ENCODE measurements around the gene FBXO47.

The FBXO47 gene, protein sequence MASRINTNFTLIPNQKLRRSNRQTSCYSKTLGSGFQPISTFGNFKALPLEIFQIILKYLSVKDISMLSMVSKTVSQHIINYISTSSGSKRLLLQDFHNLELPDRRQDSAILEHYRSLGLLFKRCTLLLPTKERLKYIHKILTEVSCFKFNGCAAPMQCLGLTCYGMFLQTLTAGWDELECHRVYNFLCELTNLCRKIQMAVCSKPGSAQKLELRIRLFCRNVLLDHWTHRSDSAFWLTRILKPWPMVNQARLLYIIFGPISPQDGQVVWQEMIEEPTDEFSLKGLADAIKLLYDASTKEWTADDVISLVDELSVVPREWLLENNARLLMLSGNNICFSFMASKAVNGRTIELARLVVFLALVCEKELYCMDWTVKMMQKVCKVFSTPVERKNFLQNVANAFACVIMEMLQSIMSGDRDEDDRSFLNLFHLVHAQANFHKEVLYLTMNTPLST
- total RNA-seq: 0 to 2.0 (median 0) reads per million in 17 experiments

DNA sequence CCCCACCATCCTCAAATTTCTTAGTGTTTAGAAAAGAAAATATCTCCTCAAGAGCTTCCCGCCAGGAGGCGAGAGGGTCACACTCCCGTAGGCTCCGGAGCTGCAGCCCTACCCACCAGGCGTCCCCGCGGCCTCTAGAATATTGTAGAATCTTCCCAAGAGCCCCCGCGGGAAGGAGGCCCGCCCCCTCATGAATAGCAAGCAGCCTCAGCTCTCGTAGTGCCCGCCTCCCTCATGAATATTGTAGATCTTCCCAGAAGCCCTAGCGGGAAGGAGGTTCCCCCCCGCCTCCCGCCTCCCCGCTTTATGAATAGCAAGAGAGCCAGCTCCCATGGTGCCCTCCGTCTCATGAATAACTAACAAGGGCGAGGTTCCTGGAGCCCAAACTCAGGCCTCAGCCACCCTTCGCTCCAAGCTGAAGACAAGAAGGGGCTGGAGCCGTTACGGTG is at the start of gene FBXO47:
Gene FBXO47, minus strand, starts transcription at position 114 of the 449 bp plus-strand sequence. CDS start 4,378 bp downstream, outside the sequence.
- peak; percentile 71 to 93 (median 86) for DNase-seq

DNA sequence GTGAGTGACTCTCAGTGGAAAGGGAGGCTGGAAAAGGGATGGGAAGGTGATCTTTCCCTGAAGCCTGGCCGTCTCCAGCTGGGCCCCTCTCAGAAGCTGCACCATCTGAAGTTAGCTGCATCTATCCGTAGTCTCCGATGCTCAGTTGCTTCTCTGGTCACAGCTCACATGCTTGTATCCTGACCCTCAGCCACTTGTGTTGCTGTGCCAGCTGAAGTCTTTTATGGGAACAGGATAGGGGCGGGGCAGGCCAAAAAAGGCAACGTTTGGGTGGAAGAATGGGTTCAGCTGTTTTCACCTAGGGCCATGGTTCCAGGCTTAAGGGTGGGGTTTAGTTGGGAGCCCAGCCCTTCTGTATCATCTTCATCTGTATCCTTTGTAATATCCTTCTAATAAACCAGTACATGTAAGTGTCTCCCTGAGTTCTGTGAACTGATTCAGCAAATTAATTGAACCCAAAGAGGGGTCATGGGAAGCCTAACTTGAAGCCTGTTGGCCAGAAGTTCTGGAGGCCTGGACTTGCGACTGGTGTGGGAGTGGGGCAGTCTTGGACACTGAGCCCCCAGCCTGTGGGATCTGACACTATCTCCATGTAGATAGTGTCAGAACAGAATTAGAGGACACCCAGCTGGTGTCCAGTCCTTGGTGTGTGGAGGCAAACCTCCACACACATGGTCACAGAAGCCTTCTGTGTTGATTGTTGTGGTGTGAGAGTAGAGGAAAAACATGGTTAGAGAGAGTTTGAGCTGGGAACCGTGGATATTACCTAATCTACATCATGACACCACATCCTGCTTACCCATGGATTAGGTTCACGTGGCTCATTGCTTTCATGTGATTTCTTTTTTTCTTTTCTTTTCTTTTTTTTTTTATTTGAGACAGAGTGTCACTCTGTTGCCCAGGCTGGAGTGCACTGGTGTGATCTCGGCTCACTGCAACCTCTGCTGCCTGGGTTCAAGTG is 49.3 kb upstream of the FBXO47 start:
- peak; percentile 57 to 81 (median 68) for DNase-seq

DNA sequence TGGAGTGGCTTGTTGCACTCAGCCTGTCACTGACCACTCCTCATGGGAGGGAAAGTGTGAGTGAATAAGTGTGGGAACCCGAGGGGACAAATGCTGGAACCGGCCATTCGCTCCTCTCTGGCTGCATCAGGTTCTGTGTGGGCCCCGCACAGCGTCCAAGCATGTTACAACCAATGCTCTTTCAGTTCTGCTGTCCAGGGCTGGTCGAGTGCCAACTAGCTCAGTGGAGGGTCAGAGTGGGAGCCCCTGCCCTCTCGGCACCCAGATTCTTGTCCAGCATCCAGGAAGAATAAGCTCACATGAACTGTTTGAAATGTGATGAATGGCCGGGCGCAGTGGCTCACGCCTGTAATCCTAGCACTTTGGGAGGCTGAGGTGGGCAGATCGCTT is 48.3 kb upstream of the FBXO47 start:
- no peak for DNase-seq

DNA sequence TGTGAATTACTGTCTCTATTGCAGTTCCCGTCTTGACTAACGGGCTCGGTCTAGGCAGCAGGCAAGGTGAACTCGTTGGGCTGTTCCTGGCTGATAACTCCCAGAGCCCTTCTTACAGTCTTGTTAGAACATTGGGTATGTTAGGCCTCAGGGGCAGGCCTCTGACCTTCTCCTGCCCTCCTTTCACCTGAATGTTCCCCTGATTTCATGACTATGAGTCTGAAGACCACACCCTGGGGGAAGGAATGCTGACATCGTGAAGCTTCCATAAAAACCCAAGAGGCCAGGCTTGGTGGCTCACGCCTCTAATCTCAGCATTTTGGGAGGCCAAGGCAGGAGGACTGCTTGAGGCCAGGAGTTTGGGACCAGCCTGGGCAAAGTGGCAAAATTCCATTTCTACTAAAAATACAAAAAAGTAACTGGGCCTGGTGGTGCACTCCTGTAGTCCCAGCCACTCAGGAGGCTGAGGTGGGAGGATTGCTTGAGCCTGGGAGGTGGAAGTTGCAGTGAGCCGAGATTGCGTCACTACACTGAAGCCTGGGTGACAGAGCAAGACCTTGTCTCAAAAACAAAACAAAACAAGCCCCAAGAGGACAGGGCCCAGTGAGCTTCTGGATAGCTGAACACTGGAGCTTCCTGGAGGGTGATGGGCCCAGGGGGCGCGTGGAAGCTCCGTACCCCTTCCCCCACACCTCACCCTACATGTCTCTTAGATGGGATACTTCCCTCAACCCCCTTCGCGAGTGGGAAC is 47.8 kb upstream of the FBXO47 start:
- DNase-seq: peak; percentile 62 to 78 (median 76)

DNA sequence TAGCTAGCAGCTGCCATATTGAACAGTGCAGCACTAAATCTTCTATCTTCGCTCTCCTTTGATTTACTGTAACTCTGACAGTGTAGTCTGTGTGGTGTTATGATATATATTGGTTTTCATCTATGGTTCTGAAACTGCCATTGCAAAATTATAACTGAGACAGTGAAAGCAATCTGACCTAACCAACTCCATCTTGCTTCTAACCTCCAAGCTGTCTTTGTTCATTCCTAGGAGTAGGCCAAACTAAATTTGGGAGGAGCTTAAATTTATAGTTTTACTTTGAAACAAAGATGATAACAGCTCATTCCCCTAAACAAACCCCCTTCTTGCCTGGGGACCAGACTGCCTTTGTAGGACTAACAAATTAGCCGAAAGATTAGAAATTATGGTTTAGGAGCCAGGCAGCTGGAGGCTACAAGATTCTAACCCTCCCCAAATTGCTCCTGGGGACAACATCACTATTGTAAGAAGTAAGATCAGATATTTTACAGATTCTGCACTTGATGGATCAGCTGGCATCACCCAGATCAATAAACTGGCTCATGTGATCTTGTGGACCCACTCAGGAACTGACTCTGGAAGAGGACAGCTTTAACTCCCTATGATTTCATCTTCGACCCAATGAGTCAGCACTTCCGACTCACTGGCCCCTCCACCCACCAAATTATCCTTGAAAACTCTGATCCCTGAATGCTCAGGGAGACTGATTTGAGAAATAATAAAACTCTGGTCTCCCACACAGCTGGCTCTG is 47.0 kb upstream of the FBXO47 start:
- DNase-seq: peak; percentile 37 to 62 (median 54)

DNA sequence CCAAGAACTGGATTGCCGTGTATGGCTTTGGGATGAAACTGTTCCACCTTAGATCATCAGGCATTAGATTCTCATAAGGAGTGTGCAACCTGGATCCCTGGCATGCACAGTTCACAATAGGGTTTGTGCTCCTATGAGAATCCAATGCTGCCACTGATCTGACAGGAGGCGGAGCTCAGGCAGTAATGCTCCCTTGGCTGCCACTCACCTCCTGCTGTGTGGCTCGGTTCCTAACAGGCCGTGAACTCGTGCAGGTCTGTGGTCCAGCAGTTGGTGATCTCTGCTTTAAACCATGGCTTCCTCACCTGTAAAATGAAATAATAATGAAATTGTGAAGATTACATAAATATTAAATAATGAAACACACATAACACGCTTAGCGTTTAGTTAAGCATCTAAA is 45.5 kb upstream of the FBXO47 start:
- DNase-seq: no peak

DNA sequence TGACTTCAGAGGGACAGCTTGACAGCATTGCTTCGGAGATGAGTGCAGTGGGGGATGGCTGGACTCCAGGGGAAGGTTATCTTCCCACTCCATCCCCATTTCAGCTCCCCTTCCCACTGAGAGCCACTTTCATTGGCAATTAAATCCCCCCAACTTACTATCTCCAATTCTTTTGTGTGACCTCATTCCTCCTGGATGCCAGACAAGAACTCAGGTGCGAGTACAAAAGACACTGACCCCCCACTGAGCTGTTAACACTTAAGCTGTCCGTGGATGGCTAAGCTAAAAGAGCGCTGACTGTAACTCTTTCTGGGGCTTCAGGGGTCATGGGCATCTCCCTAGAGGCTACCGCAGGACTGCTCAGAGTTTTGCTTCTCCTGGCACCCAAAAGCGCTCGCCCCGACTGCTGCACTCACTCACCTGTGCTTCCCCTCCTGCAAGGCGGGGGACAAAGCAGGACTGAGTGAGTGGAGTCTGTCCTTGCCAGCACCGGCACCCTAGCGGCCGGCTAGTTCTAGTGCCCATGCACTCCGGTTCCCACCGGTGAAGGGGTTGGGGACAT is 44.8 kb upstream of the FBXO47 start:
- DNase-seq: no peak

DNA sequence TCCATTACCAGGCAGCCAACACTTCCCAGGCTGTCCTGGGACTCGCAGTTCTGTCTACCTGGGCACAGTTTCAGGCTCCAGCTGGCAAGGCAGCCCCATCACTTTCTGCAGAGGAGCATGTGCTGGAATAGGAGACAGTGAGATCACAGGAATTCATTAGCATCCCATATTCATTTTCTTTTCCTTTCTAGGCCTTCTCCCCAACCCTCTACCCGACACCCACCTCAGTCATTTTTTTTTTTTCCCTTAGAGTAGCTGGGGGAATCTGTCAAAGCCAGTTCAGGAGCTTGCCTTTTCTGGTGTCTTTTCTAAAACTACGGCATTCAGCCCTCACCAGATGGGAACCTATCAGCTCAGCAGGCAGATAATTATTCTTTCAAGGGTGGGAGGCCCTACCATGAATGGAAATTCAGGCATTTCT is 42.4 kb upstream of the FBXO47 start:
- no peak for DNase-seq

DNA sequence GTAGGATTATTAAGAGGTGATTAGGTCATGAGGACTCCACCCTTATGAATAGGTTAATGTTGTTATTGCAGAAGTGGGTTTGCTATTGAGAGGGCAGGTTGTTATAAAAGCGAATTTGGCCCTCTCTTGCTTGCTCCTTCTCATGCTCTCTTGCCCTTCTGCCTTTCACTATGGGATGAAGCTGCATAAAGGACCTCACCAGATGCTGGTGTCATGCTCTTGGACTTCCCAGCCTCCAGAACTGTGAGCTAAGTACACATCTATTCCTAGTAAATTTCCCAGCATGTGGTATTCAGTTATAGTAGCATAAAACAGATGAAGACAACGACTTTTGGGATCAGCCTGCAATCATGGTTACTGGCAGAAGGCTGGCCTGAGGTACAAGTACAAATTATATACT is 41.4 kb upstream of the FBXO47 start:
- no peak for DNase-seq

DNA sequence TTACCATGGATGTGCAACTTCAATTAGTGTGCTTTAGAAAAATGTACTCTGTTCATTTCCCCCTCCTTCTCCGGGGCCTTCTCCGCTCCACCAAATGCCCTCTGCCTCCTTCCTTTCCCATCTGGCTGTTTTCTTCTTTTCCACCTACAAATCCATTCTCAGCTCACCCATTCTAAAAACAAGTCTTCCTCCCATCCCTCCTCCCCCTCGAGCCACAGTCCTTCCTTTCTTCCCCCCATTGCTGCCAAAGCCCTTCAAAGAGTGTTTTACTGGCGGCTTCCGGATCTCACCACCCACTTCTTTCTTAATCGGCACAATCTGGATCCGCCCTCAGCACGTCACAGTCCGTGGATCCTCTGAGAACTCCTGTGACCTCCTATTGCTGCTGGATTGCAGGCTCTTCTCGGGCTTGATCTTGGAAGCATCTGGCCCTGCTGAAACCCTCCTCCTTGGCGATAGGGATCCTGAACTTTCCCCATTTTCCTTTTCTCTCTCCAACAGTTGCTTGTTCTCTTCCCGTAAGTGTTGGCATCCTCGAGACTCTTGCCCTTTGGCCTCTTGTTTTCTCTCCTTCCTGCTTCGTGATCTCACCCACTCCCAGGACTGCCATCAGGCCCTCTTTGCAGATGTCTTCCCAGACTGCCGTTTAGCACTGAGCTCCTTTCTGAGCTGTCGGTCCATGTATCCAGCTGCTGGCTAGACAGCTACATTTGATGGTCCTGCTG is 36.0 kb upstream of the FBXO47 start:
- peak; percentile 78 to 85 (median 83) for DNase-seq

DNA sequence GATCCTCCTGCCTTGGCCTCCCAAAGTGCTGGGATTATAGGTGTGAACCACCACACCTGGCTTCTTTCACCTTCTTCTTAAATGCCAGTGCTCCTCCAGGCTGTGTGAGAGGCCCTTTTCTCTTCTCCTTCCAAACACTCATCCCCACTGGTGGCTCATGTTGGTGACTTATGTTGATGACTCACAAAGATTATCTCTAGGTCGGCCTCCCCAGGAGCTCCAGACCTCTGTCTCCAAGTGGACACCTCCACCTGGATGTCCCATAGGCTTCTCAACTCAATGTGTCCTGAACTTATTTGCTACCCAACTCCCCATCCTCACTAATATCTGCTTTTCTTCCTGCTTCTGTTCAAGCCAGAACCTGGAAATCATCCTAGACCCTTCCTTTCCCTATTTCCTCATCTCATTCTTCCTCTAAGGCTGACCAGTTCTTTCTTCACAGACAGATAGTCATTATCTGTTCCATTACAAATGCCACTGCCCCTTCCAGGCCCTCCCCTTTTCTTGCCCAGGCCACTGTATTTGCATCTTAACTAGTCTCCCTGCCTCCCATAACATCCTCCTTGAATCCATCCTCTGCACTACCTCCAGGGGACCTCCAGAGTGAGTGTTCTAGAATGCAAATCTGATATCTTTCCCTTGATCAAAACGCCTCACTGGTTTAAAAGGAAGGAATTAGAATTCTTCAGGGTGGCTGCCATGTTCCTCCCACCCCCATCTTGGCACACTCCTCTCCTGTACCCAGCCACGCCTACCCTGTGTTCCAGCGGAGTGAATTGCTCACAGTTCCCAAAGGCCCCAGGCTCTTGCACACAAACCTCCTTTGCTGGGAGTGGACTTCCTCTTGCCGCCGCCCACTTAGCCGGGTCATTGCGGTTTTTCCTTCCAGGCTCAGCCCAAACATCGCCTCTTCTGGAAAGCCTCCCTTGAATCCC is 34.8 kb upstream of the FBXO47 start:
- peak; percentile 91 to 96 (median 94) for DNase-seq

DNA sequence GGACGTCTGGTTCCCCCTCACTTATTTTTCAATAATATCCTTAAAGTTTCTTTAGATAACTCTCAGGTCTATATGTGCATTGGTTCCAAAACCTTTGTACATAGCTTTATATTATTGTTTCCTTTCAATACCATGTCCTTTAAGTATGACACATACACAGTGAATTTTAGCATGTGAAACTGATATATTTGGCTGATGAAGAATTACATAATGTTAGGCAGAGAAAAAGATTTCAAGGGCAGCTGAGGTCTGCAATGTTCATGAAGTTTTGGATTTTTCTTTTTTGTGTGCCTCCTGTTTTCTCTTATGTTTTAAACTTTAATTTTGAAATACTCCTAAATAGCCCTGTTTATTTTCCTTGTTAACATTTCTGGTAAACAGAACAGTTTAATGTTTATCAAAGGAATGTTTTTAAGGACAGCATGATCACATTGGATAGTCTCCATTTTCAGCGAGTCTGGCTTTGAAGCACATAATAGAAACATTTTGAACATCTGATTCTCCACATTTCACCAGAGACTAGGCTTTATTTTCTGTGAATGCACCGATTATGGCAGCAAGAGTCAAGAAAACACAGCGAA is 32.9 kb upstream of the FBXO47 start:
- DNase-seq: peak in 2 of 4 experiments; percentile 19

DNA sequence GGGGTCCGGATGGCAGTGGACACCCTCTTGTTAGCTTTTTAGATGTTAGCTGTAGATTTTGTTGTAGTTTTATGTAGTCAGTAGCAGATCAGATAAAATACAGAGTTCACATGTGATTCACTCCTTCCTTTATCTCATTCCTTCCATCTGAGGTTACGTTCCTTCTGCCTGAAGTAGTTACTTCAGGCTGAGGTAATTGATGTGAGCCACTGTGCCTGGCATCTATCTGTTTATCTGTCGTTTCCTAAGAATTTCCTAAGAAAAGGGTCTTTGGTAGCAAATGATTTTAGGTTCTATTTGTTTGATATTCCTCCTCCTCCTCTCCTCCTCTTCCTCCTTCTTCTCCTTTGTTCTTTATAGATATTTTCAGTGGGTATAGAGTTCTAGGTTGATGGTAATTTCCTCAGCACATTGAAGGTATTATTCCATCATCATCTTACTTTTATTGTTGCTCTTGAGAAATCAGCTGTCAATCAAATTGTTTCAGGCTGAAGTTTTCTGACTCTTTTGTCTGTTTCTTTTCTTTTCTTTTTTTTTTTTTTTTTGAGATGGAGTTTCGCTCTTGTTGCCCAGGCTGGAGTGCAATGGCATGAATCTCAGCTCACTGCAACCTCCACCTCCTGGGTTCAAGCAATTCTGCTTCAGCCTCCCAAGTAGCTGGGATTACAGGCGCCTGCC is 29.6 kb upstream of the FBXO47 start:
- DNase-seq: peak in 1 of 4 experiments; percentile 11

DNA sequence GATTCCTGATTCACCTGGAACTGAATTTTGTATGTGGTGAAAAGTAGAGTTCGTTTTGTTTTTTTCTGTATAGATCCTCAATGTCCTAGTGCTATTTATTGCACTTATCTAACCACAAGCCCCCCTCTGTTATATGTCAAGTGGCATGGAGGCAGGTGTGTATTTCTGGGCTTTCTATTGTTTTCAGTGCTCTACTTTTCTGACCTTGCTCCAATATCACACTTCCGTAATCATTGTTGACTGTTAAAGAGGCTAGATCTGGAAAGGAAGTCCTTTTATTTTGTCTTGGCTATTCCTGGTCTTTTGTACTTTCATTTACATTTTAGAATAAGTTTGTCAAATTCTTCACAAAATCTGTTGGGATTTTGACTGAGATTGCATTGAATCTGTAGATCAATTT is 26.8 kb upstream of the FBXO47 start:
- DNase-seq: peak in 1 of 4 experiments; percentile 30

DNA sequence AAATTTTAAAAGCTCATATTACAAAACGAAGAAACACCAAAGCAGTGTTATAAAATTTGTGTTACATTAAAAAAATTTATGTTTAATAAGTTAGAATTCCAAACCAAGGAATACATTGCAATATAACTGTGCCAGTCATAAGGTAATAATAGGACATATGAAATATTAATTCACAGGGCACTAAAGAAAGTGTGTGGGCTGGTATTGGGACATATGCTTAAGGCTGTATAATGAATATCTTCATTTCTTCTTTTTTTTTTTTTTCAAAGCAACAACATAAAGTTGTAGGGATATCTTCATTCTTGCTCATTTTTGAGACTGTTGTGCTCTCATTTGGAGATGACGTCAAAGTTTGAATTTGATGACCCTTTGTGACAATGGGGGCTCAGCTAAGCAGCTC is 17.5 kb upstream of the FBXO47 start:
- DNase-seq: peak; percentile 19 to 73 (median 56)

DNA sequence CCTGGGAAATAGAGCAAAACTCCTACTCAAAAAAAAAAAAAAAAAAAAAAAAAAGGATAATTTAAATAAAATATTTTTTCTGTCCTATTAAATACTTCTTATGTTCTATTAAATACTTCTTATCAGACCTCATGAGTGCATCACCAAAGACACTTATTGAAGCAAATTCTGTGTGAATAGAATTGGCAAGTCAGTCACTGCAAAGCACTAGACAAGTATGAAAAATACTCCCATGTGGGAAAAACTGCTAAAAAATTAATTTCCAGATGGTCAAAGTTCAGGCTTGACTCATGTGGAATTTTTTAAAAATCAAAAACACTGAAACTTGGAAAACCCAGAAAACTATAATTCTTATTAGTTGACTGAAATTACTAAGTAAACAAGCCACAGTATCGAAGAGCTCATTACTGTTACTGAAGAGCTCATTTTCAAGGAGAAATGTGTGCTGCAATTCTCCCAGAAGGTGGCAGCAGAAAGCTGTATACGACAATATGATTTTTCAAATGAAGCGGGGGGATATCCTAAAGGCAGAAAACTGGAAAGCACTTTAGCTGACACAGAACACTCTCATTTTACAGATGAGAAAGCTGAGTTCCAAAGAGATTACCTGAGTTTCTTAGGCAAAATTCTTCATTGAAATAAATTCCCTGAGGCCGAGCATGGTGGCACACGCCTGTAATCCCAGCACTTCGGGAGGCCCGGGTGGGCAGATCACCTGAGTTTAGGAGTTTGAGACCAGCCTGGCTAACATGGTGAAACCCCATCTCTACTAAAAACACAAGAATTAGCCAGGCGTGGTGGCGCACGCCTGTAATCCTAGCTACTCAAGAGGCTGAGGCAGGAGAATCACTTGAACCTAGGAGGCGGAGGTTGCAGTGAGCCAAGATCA is 15.9 kb upstream of the FBXO47 start:
- peak; percentile 63 to 82 (median 68) for DNase-seq

DNA sequence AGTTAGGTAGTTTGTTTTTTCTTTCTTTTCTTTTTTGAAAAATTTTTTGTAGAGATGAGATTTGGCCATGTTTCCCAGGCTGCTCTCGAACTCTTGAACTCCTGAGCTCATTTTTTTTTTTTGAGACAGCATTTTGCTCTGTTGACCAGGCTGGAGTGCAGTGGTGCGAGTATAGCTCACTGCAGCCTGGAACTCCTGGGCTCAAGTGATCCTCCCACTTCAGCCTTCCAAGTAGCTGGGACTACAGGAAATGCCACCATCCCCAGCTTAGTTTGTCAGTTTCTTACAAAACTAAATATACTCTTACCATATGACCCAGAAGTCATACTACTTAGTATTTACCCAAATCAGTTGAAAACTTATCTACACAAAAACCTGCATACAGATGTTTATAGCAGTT is 14.4 kb upstream of the FBXO47 start:
- no peak for DNase-seq

Data from suppressor macrophage (primary cell).